K562 (cell line): ENCODE data around the gene UBXN10. TPM values are rescaled to one million over a fixed set of nuclear protein-coding genes. Genes with fewer than 3 reads are reported as not detected.

Experiments
- ATF6 ChIP-seq: sonication (generic); formaldehyde crosslinking; IDR thresholded peaks from 2 replicates; pipeline ENCODE4 v1.4.0; 2020; ENCODE audit warnings: mild to moderate bottlenecking, missing genetic modification reagents
- EP300 ChIP-seq: IDR thresholded peaks from 2 replicates; pipeline ENCODE4 v1.6.1; 2012; ENCODE audit warnings: low read length, improper control_type of control experiment
- ETV1 ChIP-seq: fragments of 450-650 bp; conservative IDR thresholded peaks from 2 replicates; pipeline ENCODE4 v1.6.1; 2016; ENCODE audit warnings: missing genetic modification characterization, control low read depth, low read depth, missing compliant biosample characterization
- FOXP4 ChIP-seq: sonication (generic); formaldehyde crosslinking; IDR thresholded peaks from 2 replicates; pipeline ENCODE4 v1.8.0; 2022; ENCODE audit warnings: mild to moderate bottlenecking, missing genetic modification reagents, borderline replicate concordance
- HES1 ChIP-seq: fragments of 450-650 bp; IDR thresholded peaks from 2 replicates; pipeline ENCODE4 v1.6.1; 2016; ENCODE audit warnings: low read depth, mild to moderate bottlenecking, moderate library complexity
- MGA ChIP-seq: fragments of 450-650 bp; IDR thresholded peaks from 2 replicates; pipeline ENCODE4 v1.6.1; 2016; ENCODE audit warnings: mild to moderate bottlenecking, moderate library complexity
- NBN ChIP-seq: fragments of 450-650 bp; IDR thresholded peaks from 2 replicates; pipeline ENCODE4 v1.6.1; 2016; ENCODE audit warnings: low read depth, mild to moderate bottlenecking
- OTX1 ChIP-seq: fragments of 450-650 bp; formaldehyde crosslinking; IDR thresholded peaks from 2 replicates; pipeline ENCODE4 v1.4.0; 2022; ENCODE audit warnings: mild to moderate bottlenecking
- ZNF165 ChIP-seq: fragments of 250-450 bp; sonication (Bioruptor Pico); IDR thresholded peaks from 2 replicates; pipeline ENCODE4 v1.4.0; 2020; ENCODE audit warnings: borderline replicate concordance
- ZNF316 ChIP-seq: fragments of 450-650 bp; IDR thresholded peaks from 2 replicates; pipeline ENCODE4 v1.6.1; 2016
- ZNF76 ChIP-seq: fragments of 250-450 bp; sonication (Bioruptor Pico); IDR thresholded peaks from 2 replicates; pipeline ENCODE4 v1.4.0; 2020; ENCODE audit warnings: mild to moderate bottlenecking, moderate library complexity, borderline replicate concordance
- polyA plus RNA-seq, 8 experiments: library from polyadenylated mRNA; depleted of rRNA in 4 of 8; stranded (reverse) in 5 of 8; unstranded in 3 of 8; fragments of >200 nt; fragmentation: Nextera tagmentation in 2 of 8; fragmentation: Illumina TruSeq in 1 of 8; extraction: Ambion mirVana in 2 of 8; extraction: Trizol in 1 of 8; gene quantifications; 2 replicates each; pipeline versions ENCODE4 v1.2.1 to v1.2.3, GENCODE V29; 2011 to 2014; ENCODE audit warnings: inconsistent platforms in 1 of 8, missing spikeins in 1 of 8
- total RNA-seq, 7 experiments: library from RNA; depleted of rRNA in 6 of 7; stranded (reverse); fragments of >200 nt in 6 of 7; fragmentation: Illumina TruSeq in 2 of 7; extraction: Trizol in 2 of 7; gene quantifications; 2 replicates each; pipeline versions ENCODE4 v1.2.1 to v1.2.3, GENCODE V29; 2011 to 2021; ENCODE audit warnings: low replicate concordance in 1 of 7

The UBXN10 gene
- total and polyA plus RNA-seq, 9 of the 15 experiments (the other 6 are each of a cell fraction or from before 2014, with no cell fraction given), result 10.7 to 17.7 (median 13.6) TPM

GRCh38 chr1:20188455-20188817 is 2.5 kb downstream of the UBXN10 start (continued):
- TF ChIP-seq MGA (peak; percentile 56), ZNF76 (CRISPR knock-in tag) (peak; percentile 66; the same call in 1 of the 2 replicates), OTX1 (CRISPR knock-in tag) (peak; percentile 39; the same call in 1 of the 2 replicates), ZNF316 (peak; percentile 67), ATF6 (CRISPR knock-in tag) (no peak), NBN (peak; percentile 6; the same call in 1 of the 2 replicates), ETV1 (tag) (peak; percentile 74), EP300 (peak; percentile 40; the same call in 1 of the 2 replicates), HES1 (no peak), ZNF165 (CRISPR knock-in tag) (no peak), FOXP4 (CRISPR knock-in tag) (no peak)
